Measurements from ENCODE around the gene TGDS.
A peak's percentile ranks its signal among the peaks of the same experiment; 100 is the strongest.

Gene TGDS

GRCh38 chr13:94598281-94598680 lies 2.3 kb upstream of the TGDS start:
- TF ChIP-seq REST (IDR thresholded peaks at IDR 0.05; ENCODE audit: insufficient replicate concordance, low read depth) (no peak), SPI1 (IDR thresholded peaks at IDR 0.05; ENCODE audit: borderline replicate concordance, low read depth) (no peak), GABPA (IDR thresholded peaks at IDR 0.05; ENCODE audit: low read depth) (no peak), CTCF (IDR thresholded peaks at IDR 0.05; ENCODE audit: insufficient read depth, low read length) (no peak), POLR2AphosphoS5 (IDR thresholded peaks at IDR 0.05; ENCODE audit: low read depth) (no peak)
- H3K4me3 ChIP-seq (replicated peaks; ENCODE audit: insufficient read depth, low read length): no peak overlapping the region
- DNase-seq (ENCODE audit: low read depth in 1 of 2, low spot score in 1 of 2): no peak
- H3K27me3 ChIP-seq (ENCODE audit: insufficient read depth, poor library complexity, severe bottlenecking): no peaks in the 10 kb centered on the region
- H3K27ac ChIP-seq (replicated peaks): no peak overlapping the region

GRCh38 chr13:94596575-94596971 lies 621 bp upstream of the TGDS start:
- peak overlapping the region; percentile 90 for H3K4me3 ChIP-seq (replicated peaks; ENCODE audit: insufficient read depth, low read length)
- TF ChIP-seq GABPA (IDR thresholded peaks at IDR 0.05; ENCODE audit: low read depth) (no peak), REST (IDR thresholded peaks at IDR 0.05; ENCODE audit: insufficient replicate concordance, low read depth) (no peak), SPI1 (IDR thresholded peaks at IDR 0.05; ENCODE audit: borderline replicate concordance, low read depth) (no peak), CTCF (IDR thresholded peaks at IDR 0.05; ENCODE audit: insufficient read depth, low read length) (no peak), POLR2AphosphoS5 (IDR thresholded peaks at IDR 0.05; ENCODE audit: low read depth) (no peak)
- no peaks in the 10 kb centered on the region for H3K27me3 ChIP-seq (ENCODE audit: insufficient read depth, poor library complexity, severe bottlenecking)
- H3K27ac ChIP-seq (replicated peaks): peak overlapping the region; percentile 81
- DNase-seq (ENCODE audit: low read depth in 1 of 2, low spot score in 1 of 2): no peak

- peak in 1 of 2 experiments; percentile 66 for DNase-seq (ENCODE audit: low read depth in 1 of 2, low spot score in 1 of 2)
- H3K27ac ChIP-seq (replicated peaks): peak overlapping the region; percentile 81
- no peaks in the 10 kb centered on the region for H3K27me3 ChIP-seq (ENCODE audit: insufficient read depth, poor library complexity, severe bottlenecking)
- no peak for TF ChIP-seq POLR2AphosphoS5 (IDR thresholded peaks at IDR 0.05; ENCODE audit: low read depth)
- no peak for TF ChIP-seq REST (IDR thresholded peaks at IDR 0.05; ENCODE audit: insufficient replicate concordance, low read depth)
- no peak; the same call in 1 of the 2 replicates for TF ChIP-seq SPI1 (IDR thresholded peaks at IDR 0.05; ENCODE audit: borderline replicate concordance, low read depth)
- no peak for TF ChIP-seq CTCF (IDR thresholded peaks at IDR 0.05; ENCODE audit: insufficient read depth, low read length)
- no peak for TF ChIP-seq GABPA (IDR thresholded peaks at IDR 0.05; ENCODE audit: low read depth)
- peak overlapping the region; percentile 90 for H3K4me3 ChIP-seq (replicated peaks; ENCODE audit: insufficient read depth, low read length)
Measured at GRCh38 chr13:94595001-94595949, 677 bp downstream of the TGDS start.
